ENCODE results near the gene ELL. TPM values are rescaled to one million over a fixed set of nuclear protein-coding genes. Genes with fewer than 3 reads are reported as not detected.

Gene ELL
- total RNA-seq, 1 experiment from 2014 or later = 17.3 TPM

DNA sequence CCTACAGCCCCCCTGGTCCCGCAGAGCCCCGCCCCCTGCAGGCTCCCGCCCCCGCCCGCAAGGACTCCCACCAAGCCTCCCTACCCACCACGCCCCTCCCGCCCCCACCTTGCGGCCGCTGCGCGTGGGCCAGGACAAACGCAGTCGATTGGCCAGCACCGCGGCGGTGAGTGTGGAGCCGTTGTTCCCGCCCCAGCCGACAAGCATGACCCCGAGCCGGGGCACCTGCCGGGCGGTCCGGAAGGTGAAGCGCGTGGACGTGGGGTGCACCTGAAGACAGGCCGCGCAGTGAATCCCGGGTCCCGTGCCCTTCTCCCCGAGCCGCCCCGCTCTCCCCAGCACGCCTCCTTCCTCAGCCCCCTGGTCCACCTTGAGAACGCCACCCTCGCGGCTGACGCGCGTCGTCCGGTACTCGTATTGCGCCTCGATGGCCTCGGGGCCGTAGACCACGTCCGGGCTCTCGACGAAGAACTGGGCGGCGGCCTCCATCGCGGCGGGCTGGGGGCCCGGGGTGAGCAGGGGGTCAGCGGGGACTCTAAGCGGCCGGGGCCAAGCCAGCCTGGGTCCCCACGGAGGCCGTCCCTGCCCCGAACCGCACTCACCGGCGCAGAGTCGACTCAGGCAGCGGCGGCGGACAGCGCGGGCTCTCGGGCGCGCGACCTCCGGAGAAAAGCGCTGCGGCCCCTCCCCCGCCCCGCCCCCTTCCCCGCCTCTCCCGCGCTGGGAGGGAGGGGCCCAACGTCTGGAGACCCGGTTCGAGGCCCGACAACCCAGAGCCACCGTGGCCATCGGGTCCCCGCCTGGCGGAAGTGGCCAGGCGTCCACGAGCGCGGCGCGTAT is 84.2 kb downstream of the ELL start, which contains the start of gene ISYNA1:
ISYNA1 (minus strand) TSS at position 643 of the 840 bp plus-strand sequence; CDS start at position 489, 154 bp downstream.
- DNase-seq (ENCODE audit: low spot score) = peak; percentile 74
- Mint-ChIP-seq H3K4me3 (peak within 1 kb of the TSS; percentile 66), H3K27ac (peak within 1 kb of the TSS; percentile 91), H3K4me1 (peaks cover 29% of the 10 kb centered on the region), H3K9me3 (peaks cover 5% of the 10 kb centered on the region), H3K36me3 (peaks cover 7% of the 10 kb centered on the region), H3K27me3 (ENCODE audit: low read depth) (no peaks in the 10 kb centered on the region)
- ATAC-seq = peak; percentile 6
- ChIA-PET CTCF (interaction anchor here (0.5 to 3.5 kb wide), 17 partner anchors 9 to 898 kb away, joined by 3 to 27 read pairs (median 4); partner anchors contain the start of genes ELL and SSBP4), POLR2A (interaction anchor here (0.6 kb wide), 3 partner anchors 9 to 338 kb away, joined by 3 to 8 read pairs (median 4); no protein-coding TSS in a partner anchor)
- no peak for TF ChIP-seq CBFB (CRISPR knock-in tag; IDR thresholded peaks at IDR 0.05; ENCODE audit: low read depth)
- TF ChIP-seq SMAD4 (CRISPR knock-in tag; IDR thresholded peaks at IDR 0.05) = no peak
- no peak; the same call in 1 of the 2 replicates for TF ChIP-seq TP53 (CRISPR knock-in tag; IDR thresholded peaks at IDR 0.05)
- TF ChIP-seq AR (CRISPR knock-in tag; IDR thresholded peaks at IDR 0.05) = no peak
- TF ChIP-seq, protein P1, sequence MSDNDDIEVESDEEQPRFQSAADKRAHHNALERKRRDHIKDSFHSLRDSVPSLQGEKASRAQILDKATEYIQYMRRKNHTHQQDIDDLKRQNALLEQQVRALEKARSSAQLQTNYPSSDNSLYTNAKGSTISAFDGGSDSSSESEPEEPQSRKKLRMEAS (CRISPR knock-in tag; IDR thresholded peaks at IDR 0.05) = peak; percentile 68
- TF ChIP-seq FOXP1 (CRISPR knock-in tag; IDR thresholded peaks at IDR 0.05; ENCODE audit: borderline replicate concordance) = no peak
- no peak for TF ChIP-seq ZSCAN18 (CRISPR knock-in tag; IDR thresholded peaks at IDR 0.05)
- no peak for TF ChIP-seq ZNF423 (CRISPR knock-in tag; IDR thresholded peaks at IDR 0.05)
- TF ChIP-seq, protein P2, sequence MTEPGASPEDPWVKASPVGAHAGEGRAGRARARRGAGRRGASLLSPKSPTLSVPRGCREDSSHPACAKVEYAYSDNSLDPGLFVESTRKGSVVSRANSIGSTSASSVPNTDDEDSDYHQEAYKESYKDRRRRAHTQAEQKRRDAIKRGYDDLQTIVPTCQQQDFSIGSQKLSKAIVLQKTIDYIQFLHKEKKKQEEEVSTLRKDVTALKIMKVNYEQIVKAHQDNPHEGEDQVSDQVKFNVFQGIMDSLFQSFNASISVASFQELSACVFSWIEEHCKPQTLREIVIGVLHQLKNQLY (CRISPR knock-in tag; IDR thresholded peaks at IDR 0.05) = no peak
- TF ChIP-seq USF1 (CRISPR knock-in tag; IDR thresholded peaks at IDR 0.05) = no peak; the same call in 1 of the 2 replicates
- TF ChIP-seq NFYB (CRISPR knock-in tag; conservative IDR thresholded peaks at IDR 0.05; ENCODE audit: low read depth) = 0 out of 2 replicates have a peak, but pooled peaks have one; percentile 28
- TF ChIP-seq ZNF512 (CRISPR knock-in tag; IDR thresholded peaks at IDR 0.05; ENCODE audit: borderline replicate concordance) = no peak
- TF ChIP-seq FOXJ3 (CRISPR knock-in tag; IDR thresholded peaks at IDR 0.05; ENCODE audit: borderline replicate concordance) = no peak
- TF ChIP-seq E2F1 (CRISPR knock-in tag; IDR thresholded peaks at IDR 0.05) = no peak
- no peak for TF ChIP-seq EMX1 (CRISPR knock-in tag; IDR thresholded peaks at IDR 0.05)
- TF ChIP-seq, protein P3, sequence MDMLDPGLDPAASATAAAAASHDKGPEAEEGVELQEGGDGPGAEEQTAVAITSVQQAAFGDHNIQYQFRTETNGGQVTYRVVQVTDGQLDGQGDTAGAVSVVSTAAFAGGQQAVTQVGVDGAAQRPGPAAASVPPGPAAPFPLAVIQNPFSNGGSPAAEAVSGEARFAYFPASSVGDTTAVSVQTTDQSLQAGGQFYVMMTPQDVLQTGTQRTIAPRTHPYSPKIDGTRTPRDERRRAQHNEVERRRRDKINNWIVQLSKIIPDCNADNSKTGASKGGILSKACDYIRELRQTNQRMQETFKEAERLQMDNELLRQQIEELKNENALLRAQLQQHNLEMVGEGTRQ (CRISPR knock-in tag; IDR thresholded peaks at IDR 0.05) = no peak
- TF ChIP-seq, protein P4, sequence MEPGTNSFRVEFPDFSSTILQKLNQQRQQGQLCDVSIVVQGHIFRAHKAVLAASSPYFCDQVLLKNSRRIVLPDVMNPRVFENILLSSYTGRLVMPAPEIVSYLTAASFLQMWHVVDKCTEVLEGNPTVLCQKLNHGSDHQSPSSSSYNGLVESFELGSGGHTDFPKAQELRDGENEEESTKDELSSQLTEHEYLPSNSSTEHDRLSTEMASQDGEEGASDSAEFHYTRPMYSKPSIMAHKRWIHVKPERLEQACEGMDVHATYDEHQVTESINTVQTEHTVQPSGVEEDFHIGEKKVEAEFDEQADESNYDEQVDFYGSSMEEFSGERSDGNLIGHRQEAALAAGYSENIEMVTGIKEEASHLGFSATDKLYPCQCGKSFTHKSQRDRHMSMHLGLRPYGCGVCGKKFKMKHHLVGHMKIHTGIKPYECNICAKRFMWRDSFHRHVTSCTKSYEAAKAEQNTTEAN (CRISPR knock-in tag; IDR thresholded peaks at IDR 0.05) = no peak
- TF ChIP-seq NFATC4 (CRISPR knock-in tag; IDR thresholded peaks at IDR 0.05) = no peak
- TF ChIP-seq, protein P5, sequence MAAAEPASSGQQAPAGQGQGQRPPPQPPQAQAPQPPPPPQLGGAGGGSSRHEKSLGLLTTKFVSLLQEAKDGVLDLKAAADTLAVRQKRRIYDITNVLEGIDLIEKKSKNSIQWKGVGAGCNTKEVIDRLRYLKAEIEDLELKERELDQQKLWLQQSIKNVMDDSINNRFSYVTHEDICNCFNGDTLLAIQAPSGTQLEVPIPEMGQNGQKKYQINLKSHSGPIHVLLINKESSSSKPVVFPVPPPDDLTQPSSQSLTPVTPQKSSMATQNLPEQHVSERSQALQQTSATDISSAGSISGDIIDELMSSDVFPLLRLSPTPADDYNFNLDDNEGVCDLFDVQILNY (CRISPR knock-in tag; IDR thresholded peaks at IDR 0.05) = no peak
- no peak for TF ChIP-seq ATF2 (CRISPR knock-in tag; IDR thresholded peaks at IDR 0.05; ENCODE audit: borderline replicate concordance, low read depth)
- TF ChIP-seq ATF3 (CRISPR knock-in tag; conservative IDR thresholded peaks at IDR 0.05) = no peak
